BLaER1 (cell line): ENCODE results near the gene CGREF1.

ENCODE experiments used
- H3K27ac ChIP-seq: shearing (Covaris generic); formaldehyde crosslinking; 2 replicates; pipeline ENCODE4 v1.8.1; 2022
- H3K27me3 ChIP-seq: shearing (Covaris generic); formaldehyde crosslinking; 2 replicates; pipeline ENCODE4 v1.8.1; 2022
- H3K36me3 ChIP-seq: shearing (Covaris generic); formaldehyde crosslinking; 2 replicates; pipeline ENCODE4 v1.8.1; 2022
- H3K4me1 ChIP-seq: shearing (Covaris generic); formaldehyde crosslinking; 2 replicates; pipeline ENCODE4 v1.8.1; 2022
- H3K4me2 ChIP-seq: shearing (Covaris generic); formaldehyde crosslinking; 2 replicates; pipeline ENCODE4 v1.8.1; 2022
- H3K4me3 ChIP-seq: shearing (Covaris generic); formaldehyde crosslinking; 2 replicates; pipeline ENCODE4 v1.8.1; 2022
- H3K9ac ChIP-seq: shearing (Covaris generic); formaldehyde crosslinking; 2 replicates; pipeline ENCODE4 v1.8.1; 2022
- H3K9me3 ChIP-seq: shearing (Covaris generic); formaldehyde crosslinking; 2 replicates; pipeline ENCODE4 v1.8.1; 2022
- H4K20me1 ChIP-seq: shearing (Covaris generic); formaldehyde crosslinking; 2 replicates; pipeline ENCODE4 v1.8.1; 2022
- Cebpa-rat ChIP-seq: shearing (Covaris generic); IDR thresholded peaks from 2 replicates; pipeline ENCODE4 v1.8.1; 2022

CGREF1 gene

GRCh38 chr2:27083410-27084296 is 35.3 kb downstream of the CGREF1 start:
- peak overlapping the region; percentile 100 for H3K4me2 ChIP-seq
- no peaks in the 10 kb centered on the region for H3K27me3 ChIP-seq
- peaks cover 21% of the 10 kb centered on the region; the same call in 1 of the 2 replicates for H4K20me1 ChIP-seq
- peaks cover 38% of the 10 kb centered on the region for H3K36me3 ChIP-seq
- H3K4me1 ChIP-seq, result peaks cover 80% of the 10 kb centered on the region
- TF ChIP-seq Cebpa-rat, result no peak
- H3K9me3 ChIP-seq, result no peaks in the 10 kb centered on the region
- H3K27ac ChIP-seq, result peak overlapping the region; percentile 86
- H3K9ac ChIP-seq, result peak overlapping the region; percentile 88
- no peak overlapping the region for H3K4me3 ChIP-seq

- Histone ChIP-seq H3K4me1 (peaks cover 78% of the 10 kb centered on the region), H3K36me3 (peaks cover 38% of the 10 kb centered on the region), H3K27me3 (no peaks in the 10 kb centered on the region), H3K9ac (peak overlapping the region; percentile 88), H3K9me3 (no peaks in the 10 kb centered on the region), H4K20me1 (peaks cover 21% of the 10 kb centered on the region; the same call in 1 of the 2 replicates), H3K4me2 (peak overlapping the region; percentile 100), H3K27ac (peak overlapping the region; percentile 86), H3K4me3 (peak overlapping the region; percentile 55; the same call in 1 of the 2 replicates)
- no peak for TF ChIP-seq Cebpa-rat
Observed at GRCh38 chr2:27082773-27083409, 36.0 kb downstream of the CGREF1 start.

DNA sequence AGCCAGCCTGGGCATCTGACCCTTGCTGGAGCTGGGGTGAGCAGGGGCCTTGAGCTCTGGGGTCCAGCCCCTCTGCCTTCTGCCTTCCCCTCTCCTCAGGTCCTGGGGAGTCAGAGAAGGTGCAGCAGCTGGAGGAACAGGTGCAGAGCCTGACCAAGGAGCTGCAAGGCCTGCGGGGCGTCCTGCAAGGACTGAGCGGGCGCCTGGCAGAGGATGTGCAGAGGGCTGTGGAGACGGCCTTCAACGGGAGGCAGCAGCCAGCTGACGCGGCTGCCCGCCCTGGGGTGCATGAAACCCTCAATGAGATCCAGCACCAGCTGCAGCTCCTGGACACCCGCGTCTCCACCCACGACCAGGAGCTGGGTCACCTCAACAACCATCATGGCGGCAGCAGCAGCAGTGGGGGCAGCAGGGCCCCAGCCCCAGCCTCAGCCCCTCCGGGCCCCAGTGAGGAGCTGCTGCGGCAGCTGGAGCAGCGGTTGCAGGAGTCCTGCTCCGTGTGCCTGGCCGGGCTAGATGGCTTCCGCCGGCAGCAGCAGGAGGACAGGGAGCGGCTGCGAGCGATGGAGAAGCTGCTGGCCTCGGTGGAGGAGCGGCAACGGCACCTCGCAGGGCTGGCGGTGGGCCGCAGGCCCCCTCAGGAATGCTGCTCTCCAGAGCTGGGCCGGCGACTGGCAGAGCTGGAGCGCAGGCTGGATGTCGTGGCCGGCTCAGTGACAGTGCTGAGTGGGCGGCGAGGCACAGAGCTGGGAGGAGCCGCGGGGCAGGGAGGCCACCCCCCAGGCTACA is 36.8 kb downstream of the CGREF1 start:
- no peak for TF ChIP-seq Cebpa-rat
- Histone ChIP-seq H4K20me1 (peaks cover 21% of the 10 kb centered on the region; the same call in 1 of the 2 replicates), H3K36me3 (peaks cover 38% of the 10 kb centered on the region), H3K27ac (peak overlapping the region; percentile 86), H3K9ac (peak overlapping the region; percentile 88), H3K4me3 (peak overlapping the region; percentile 55), H3K4me2 (peak overlapping the region; percentile 100), H3K9me3 (no peaks in the 10 kb centered on the region), H3K4me1 (peaks cover 78% of the 10 kb centered on the region), H3K27me3 (no peaks in the 10 kb centered on the region)

DNA sequence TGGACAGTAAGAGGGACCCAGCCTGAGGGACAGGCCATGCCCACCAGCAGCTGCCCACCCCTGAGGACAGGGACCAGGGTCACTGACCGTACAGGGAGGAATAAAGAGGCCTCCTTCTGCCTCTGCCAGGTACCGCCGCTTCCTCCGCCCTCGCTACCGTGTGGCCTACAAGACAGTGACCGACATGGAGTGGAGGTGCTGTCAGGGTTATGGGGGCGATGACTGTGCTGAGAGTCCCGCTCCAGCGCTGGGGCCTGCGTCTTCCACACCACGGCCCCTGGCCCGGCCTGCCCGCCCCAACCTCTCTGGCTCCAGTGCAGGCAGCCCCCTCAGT is 38.4 kb downstream of the CGREF1 start:
- H3K9me3 ChIP-seq, result no peaks in the 10 kb centered on the region
- peaks cover 21% of the 10 kb centered on the region; the same call in 1 of the 2 replicates for H4K20me1 ChIP-seq
- H3K36me3 ChIP-seq, result peaks cover 38% of the 10 kb centered on the region
- H3K4me3 ChIP-seq, result peak overlapping the region; percentile 82
- peak overlapping the region; percentile 100 for H3K4me2 ChIP-seq
- H3K27ac ChIP-seq, result peak overlapping the region; percentile 95
- no peak for TF ChIP-seq Cebpa-rat
- no peaks in the 10 kb centered on the region for H3K27me3 ChIP-seq
- H3K9ac ChIP-seq, result peak overlapping the region; percentile 96
- H3K4me1 ChIP-seq, result peaks cover 84% of the 10 kb centered on the region

DNA sequence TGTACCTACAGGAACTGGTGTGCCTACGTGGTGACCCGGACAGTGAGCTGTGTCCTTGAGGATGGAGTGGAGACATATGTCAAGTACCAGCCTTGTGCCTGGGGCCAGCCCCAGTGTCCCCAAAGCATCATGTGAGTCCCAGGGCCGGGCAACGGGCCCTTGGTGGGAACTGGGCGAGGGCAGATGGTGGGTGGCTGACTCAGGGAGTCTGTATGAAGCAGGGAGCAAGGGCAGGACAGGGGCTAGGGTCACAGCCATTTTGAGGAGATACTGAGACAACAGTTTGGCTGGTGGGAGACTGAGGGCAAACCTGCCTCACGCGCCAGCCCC is 38.8 kb downstream of the CGREF1 start:
- H3K9me3 ChIP-seq, result no peaks in the 10 kb centered on the region
- no peak for TF ChIP-seq Cebpa-rat
- H3K9ac ChIP-seq, result peak overlapping the region; percentile 96
- H3K27ac ChIP-seq, result peak overlapping the region; percentile 95
- peaks cover 36% of the 10 kb centered on the region for H3K36me3 ChIP-seq
- peak overlapping the region; percentile 100 for H3K4me2 ChIP-seq
- H3K4me3 ChIP-seq, result peak overlapping the region; percentile 82
- peaks cover 21% of the 10 kb centered on the region; the same call in 1 of the 2 replicates for H4K20me1 ChIP-seq
- no peaks in the 10 kb centered on the region for H3K27me3 ChIP-seq
- H3K4me1 ChIP-seq, result peaks cover 84% of the 10 kb centered on the region

GRCh38 chr2:27079233-27080139 is 39.4 kb downstream of the CGREF1 start:
- Histone ChIP-seq H4K20me1 (peaks cover 20% of the 10 kb centered on the region; the same call in 1 of the 2 replicates), H3K9me3 (no peaks in the 10 kb centered on the region), H3K4me1 (peaks cover 84% of the 10 kb centered on the region), H3K4me2 (peak overlapping the region; percentile 100), H3K9ac (peak overlapping the region; percentile 96), H3K27ac (peak overlapping the region; percentile 95), H3K27me3 (no peaks in the 10 kb centered on the region), H3K4me3 (peak overlapping the region; percentile 82), H3K36me3 (peaks cover 29% of the 10 kb centered on the region)
- TF ChIP-seq Cebpa-rat, result no peak

- Histone ChIP-seq H3K9ac (peak within 1 kb of the TSS; percentile 96), H3K4me3 (peak within 1 kb of the TSS; percentile 82), H3K4me1 (peaks cover 84% of the 10 kb centered on the region), H3K27ac (peak within 1 kb of the TSS; percentile 95), H4K20me1 (peaks cover 12% of the 10 kb centered on the region; the same call in 1 of the 2 replicates), H3K9me3 (no peaks in the 10 kb centered on the region), H3K27me3 (no peaks in the 10 kb centered on the region), H3K4me2 (peak within 1 kb of the TSS; percentile 100), H3K36me3 (peaks cover 20% of the 10 kb centered on the region)
- no peak for TF ChIP-seq Cebpa-rat
Observed at GRCh38 chr2:27078267-27079194, 40.4 kb downstream of the CGREF1 start, which contains the start of gene EMILIN1. Gene EMILIN1 (plus strand): TSS chr2:27078615. CDS start chr2:27079066, 451 bp downstream.

DNA sequence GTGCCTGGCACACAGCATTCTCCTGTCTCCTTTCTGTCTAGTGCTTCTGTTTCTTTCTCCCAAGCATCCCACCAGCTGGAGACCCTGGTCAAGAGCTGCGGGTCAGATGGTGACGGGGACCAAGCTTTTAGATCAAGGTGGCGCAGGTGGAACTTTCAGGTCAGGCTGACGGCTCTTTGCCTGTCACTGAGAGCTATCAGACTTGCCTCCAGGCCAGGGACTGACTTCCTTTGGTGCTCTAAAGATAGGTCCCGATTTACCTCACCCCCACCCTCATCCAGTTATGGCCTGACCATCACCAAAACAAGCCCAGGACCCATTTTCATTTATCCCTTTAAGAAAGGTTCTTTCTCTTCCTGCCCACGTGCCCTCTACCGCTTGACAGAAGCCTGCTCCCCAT is 41.7 kb downstream of the CGREF1 start:
- Histone ChIP-seq H3K4me1 (peaks cover 84% of the 10 kb centered on the region), H4K20me1 (no peaks in the 10 kb centered on the region), H3K27me3 (no peaks in the 10 kb centered on the region), H3K9me3 (no peaks in the 10 kb centered on the region), H3K4me3 (no peak overlapping the region), H3K36me3 (peaks cover 7% of the 10 kb centered on the region), H3K27ac (peak overlapping the region; percentile 95), H3K4me2 (peak overlapping the region; percentile 100), H3K9ac (peak overlapping the region; percentile 96; the same call in 1 of the 2 replicates)
- TF ChIP-seq Cebpa-rat, result no peak
